Astrocyte of the cerebellum (primary cell): Measurements from ENCODE around the gene NLRP10.
"Not testable (repeated sequence)": the region's sequence is repeated elsewhere in the genome, so short reads cannot be mapped to it uniquely, and the experiment has no call there.

Experiments used
- DNase-seq: peaks from one replicate; pipeline ENCODE4 v3.0.0-alpha.2; 2011; ENCODE audit warnings: low read depth
- H3K4me3 ChIP-seq: 2 replicates; pipeline ENCODE4 v1.5.1; 2011; ENCODE audit warnings: mild to moderate bottlenecking, low read depth, low read length, moderate library complexity
- in situ Hi-C: cut with HindIII; loops from 2 replicates; pipeline ENCODE4 v1.10.0; 2017; ENCODE audit warnings: low sequenced_read_pairs
- TF ChIP-seq, protein P1 (sequence below): IDR thresholded peaks from 2 replicates; pipeline ENCODE4 v1.5.1; 2012; ENCODE audit warnings: low read length, low read depth, moderate library complexity, mild to moderate bottlenecking; ENCODE audit errors: missing control alignments

Gene NLRP10

GRCh38 chr11:7999795-8000194 lies 34.5 kb upstream of the NLRP10 start:
- DNase-seq: no peak
- TF ChIP-seq, protein P1, sequence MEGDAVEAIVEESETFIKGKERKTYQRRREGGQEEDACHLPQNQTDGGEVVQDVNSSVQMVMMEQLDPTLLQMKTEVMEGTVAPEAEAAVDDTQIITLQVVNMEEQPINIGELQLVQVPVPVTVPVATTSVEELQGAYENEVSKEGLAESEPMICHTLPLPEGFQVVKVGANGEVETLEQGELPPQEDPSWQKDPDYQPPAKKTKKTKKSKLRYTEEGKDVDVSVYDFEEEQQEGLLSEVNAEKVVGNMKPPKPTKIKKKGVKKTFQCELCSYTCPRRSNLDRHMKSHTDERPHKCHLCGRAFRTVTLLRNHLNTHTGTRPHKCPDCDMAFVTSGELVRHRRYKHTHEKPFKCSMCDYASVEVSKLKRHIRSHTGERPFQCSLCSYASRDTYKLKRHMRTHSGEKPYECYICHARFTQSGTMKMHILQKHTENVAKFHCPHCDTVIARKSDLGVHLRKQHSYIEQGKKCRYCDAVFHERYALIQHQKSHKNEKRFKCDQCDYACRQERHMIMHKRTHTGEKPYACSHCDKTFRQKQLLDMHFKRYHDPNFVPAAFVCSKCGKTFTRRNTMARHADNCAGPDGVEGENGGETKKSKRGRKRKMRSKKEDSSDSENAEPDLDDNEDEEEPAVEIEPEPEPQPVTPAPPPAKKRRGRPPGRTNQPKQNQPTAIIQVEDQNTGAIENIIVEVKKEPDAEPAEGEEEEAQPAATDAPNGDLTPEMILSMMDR: no peak
- no peak overlapping the region for H3K4me3 ChIP-seq
- in situ Hi-C loops: loop anchor here (10.0 kb wide), 1 partner anchor 105 kb away; no protein-coding TSS in a partner anchor

DNA sequence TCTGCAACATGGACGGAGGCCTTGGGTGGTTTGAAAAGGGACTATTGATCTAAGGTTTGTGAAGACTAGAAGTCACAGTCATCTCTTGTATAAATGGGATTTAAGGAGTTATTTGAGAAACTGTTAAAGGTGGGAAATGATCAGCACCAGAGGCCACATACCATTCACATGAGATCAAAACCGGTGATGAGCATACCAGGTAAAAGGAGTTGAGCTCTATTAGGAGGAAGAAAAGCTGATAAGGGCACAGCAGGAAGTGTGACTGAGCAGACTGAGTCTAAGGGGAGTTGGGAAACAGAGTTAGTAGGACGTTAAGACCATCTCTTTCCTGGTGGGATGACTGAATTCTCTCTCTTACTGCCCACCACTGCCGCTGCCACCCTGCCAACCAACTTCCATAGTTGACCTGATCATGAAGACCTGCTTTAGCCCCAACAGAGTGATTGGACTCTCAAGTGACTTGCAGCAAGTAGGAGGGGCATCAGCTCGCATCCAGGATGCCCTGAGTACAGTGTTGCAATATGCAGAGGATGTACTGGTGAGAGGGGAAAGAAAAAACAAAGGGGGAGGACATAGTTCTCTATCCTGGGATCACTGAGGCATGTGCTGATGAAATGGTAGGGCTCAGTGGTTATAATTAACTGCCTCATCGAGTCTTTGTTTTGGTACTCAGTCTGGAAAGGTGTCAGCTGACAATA lies 29.5 kb upstream of the NLRP10 start:
- TF ChIP-seq, protein P1: no peak
- in situ Hi-C loops: no loop called here
- H3K4me3 ChIP-seq: no peak overlapping the region
- no peak for DNase-seq

DNA sequence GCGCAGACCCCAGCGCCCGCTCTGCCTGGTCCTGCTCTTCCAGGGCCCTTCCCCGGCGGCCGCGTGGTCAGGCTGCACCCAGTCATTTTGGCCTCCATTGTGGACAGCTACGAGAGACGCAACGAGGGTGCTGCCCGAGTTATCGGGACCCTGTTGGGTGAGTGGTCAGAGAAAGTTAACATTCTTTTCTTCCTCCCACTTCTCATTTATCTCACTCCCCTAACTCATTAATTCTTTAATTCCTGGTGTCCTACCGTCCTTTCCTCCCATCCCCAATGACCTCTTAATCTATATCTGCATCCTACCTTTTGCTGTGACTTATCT lies 22.3 kb upstream of the NLRP10 start:
- H3K4me3 ChIP-seq: peak overlapping the region; percentile 89
- DNase-seq, in situ Hi-C loops: not testable (repeated sequence)

DNA sequence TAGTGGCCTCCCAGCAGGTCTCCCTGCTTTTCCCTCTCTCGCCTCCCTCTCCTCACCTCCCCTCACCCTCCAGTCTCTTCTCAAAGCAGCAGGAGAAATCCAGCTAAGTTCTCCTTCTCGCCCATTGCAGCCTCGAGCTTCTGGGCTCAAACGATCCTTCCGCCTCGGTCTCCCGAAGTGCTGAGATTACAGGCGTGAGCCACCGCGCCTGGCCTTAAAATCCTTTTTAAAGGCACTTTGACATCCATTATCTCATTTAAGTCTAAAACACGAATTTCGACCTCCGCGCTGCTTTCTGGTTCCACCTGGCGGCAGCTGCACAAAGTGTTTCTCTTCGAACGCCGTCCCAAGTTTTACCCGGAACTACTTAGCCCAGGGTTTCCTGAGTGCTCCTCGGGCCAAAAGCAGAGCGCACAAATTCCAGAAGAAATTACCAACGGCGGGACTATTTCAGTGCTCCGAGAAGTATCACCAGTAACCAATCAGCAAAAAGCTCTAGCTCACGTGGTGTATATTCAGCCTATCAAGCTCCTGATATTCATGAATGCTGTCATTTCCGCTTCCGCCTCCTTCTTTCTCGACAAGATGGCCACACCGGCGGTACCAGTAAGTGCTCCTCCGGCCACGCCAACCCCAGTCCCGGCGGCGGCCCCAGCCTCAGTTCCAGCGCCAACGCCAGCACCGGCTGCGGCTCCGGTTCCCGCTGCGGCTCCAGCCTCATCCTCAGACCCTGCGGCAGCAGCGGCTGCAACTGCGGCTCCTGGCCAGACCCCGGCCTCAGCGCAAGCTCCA lies 21.7 kb upstream of the NLRP10 start, which contains the start of gene EIF3F:
Gene EIF3F, plus strand, starts transcription at position 570 of the 792 bp plus-strand sequence. Its CDS starts 16 bp downstream, at position 586.
- in situ Hi-C loops: no loop called here
- peak; percentile 100 for DNase-seq
- TF ChIP-seq, protein P1: peak; percentile 88
- H3K4me3 ChIP-seq: peak within 1 kb of the TSS; percentile 89

- TF ChIP-seq, protein P1: no peak
- in situ Hi-C loops: no loop called here
- no peak overlapping the region for H3K4me3 ChIP-seq
- DNase-seq: no peak
These were observed 18.8 kb upstream of the NLRP10 start for GRCh38 chr11:7983832-7984590.

DNA sequence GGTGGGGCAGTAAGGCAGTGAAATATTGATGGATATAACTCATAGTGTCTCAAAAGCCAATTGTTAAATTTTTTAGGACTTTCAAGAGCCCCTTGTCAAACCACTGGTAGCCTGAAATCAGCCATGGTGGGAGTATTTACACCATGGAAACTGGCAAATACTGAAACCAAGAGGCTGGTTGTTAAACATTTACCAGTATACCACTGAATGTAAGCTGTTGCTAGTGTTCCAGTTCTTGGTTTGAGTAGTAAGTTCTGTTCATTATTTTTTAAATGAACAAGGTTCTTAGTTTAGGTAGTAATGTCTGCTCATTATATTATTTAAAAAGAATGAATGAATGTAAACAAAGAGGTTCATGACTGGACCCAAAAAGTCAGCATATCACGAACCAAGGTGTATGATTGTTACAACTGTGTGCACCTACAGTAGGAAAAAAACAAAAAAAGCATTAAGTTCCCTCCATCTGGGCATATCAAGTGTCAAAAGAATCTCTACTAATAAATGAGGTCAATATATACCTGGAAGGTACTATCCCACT lies 17.4 kb upstream of the NLRP10 start:
- DNase-seq: no peak
- in situ Hi-C loops: no loop called here
- TF ChIP-seq, protein P1: no peak
- no peak overlapping the region for H3K4me3 ChIP-seq
